GM19463 (cell line): ENCODE data around the gene CALN1.
"Not testable (repeated sequence)": the region's sequence is repeated elsewhere in the genome, so short reads cannot be mapped to it uniquely, and the experiment has no call there.

Experiments used
- ATAC-seq: cut with Tn5 transposase; IDR thresholded peaks from one replicate; pipeline ENCODE4 v1.9.1; 2021; ENCODE audit warnings: mild to moderate bottlenecking, moderate library complexity; ENCODE audit not compliant: unreplicated experiment

Gene CALN1

DNA sequence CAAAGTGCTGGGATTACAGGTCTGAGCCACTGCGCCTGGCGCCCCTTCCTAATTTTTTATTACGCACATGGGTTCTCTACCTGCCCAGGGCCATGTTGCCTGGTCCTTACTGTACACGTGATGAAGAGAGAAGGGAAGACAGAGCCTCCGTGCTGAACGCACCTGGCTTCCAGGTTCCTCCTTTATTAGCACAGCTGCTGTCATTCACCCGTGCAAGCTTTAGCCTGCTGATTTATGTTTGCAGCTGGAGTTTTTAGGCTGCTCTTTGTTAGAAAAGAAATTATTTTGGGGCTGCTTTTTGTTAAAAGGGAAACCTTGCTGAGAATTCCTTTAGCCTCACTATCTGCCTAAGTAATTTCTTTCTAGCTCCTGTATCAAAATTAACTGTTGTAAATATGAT, 417.0 kb downstream of the CALN1 start:
- ATAC-seq: no peak

DNA sequence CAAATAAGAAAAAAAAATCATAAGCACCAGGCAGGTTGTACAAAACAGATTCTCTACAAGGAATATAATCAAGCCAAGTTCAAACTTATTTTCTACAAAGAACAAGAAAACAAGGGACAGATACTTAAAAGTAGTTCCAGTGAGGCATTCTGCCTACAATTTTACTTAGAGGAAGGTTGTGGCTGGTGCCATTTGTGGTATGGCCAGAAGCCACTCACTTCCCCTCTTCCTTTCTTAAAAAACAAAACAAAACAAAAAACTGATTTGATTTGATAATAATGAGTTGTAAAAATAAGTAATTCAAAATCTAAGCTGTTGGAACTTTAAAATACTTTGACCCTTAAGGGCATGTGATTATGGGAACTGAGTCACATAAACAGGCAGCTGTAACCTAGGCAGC, 420.6 kb downstream of the CALN1 start:
- ATAC-seq: no peak

DNA sequence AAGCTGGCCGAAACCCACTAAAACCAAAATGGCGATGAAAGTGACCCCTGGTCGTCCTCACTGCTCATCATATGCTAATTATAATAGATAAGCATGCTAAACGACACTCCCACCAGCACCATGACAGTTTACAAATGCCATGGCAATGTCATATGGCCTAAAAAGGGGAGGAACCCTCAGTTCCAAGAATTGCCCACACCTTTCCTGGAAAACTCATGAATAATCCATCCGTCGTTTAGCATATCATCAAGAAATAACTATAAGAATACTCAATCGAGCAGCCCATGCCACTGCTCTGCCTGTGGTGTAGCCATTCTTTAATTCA, 422.0 kb downstream of the CALN1 start:
- ATAC-seq: no peak

DNA sequence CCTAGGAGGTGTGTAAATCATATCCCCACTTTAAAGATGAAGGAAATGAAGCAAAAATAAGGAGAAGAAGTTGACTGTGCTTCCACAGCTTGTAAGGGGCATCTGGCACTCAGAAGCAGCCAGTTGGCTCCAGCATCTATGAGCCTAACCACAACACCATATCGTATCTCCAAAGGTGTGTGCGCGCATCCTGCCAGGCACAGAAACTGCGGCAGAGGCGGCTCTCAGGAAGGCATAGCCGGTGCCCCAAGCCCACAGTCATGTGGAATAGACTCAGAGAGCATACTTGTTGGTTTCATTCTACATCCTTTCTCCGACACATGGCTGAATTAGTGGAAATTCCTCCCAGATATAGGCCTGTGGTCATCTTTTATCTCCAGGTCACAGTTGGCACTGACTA, 423.9 kb downstream of the CALN1 start:
- no peak for ATAC-seq

DNA sequence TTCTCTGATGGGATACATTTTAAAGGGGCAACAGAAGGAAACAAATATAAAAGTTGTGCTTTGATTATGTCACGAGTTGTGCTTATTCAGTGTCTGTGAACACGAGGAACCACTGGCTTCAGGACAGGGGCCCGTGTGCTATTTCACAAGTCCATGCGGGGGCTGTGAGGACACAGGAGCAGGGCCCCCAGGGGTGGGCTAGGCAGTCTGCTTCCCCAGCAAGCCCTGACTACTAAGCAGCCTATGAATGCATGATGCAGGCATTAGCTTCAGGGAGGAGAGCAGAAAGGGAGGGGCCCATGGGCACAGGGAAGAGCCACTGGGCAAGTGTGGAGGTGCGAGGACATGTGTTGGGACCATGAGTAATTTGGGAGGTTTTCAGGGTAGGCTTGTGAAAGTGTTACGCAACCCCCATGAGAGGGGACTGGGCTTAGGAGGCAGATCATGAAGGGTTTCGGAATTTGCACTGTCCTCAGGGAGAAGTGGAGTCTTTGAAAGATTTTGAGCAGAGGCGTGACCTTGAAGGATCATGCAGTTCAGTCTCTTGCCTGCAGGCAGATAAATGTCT, 424.9 kb downstream of the CALN1 start:
- no peak for ATAC-seq

DNA sequence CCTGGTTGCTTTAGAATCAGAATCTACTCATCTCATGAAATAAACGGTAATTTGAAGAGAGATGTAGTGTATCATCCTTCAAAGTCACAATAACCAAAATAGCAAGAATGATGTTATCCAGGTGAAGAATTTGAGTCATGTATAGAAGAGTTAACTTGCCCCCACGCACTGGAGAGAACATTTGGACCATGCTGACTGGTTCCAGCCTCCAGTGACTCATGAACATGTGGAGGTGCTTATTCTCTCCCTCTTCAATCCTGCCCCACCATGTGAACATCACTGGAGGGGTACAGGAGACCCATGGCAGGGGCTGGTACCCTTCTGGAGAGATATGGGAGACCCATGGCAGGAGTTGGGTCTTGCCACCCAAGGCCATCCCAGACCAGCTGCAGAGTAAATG, 427.8 kb downstream of the CALN1 start:
- no peak for ATAC-seq

DNA sequence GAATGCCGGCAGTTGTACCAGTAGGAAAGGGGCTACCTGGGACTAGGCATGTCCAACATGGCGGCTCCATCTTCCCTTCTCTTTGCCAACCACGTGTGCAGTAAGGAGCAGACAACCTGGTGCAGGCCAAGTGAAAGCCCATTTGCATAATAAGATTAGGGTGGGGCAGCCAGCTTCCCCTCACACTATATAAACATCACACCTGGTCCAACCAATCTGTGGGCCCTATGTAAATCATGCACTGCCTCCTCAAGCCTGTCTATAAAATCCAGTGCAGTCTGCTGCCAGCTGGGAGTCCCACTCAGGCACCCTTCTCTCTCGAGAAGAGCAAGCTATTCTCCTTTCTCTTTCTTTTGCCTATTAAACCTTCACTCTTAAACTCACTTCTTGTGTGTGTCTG, 429.3 kb downstream of the CALN1 start:
- ATAC-seq: no peak

DNA sequence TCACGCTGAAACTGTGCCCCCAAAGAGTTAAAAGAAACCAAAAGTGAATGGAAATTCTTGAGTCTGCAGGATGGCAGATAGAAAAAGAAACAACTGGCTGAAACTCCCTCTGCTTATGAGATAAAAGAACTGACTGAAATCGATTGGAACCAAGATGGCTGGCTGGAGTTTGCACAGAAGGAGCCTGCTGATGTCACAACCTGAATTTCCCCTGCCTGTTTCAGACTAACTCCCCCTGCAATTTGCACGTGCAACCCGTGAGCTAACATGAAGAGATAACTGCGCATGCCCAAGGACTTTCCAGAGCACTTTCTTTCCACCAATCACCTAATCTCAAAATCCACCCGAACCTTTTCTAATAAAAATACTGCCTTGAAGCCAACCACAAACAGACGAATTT, 435.5 kb downstream of the CALN1 start:
- ATAC-seq: no peak

DNA sequence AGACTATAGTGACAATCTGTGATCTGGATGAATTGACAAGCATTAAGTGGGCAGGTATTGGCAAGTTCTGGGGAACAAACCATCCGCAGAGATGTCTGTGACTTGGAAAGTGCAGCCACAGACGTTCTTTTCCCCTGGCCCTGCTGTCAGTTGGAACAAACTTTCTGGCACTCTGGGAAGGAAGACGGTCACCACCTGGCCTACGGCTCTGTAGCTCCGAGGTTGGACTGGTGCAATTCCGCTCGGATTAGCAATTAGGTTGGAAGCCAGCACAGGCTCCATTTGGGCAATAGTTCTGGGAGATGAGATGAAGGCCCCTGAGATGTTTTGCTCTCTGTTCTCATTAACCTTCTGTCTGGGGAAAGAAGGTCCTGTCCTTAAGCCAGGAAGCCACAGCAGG, 437.5 kb downstream of the CALN1 start:
- no peak for ATAC-seq

DNA sequence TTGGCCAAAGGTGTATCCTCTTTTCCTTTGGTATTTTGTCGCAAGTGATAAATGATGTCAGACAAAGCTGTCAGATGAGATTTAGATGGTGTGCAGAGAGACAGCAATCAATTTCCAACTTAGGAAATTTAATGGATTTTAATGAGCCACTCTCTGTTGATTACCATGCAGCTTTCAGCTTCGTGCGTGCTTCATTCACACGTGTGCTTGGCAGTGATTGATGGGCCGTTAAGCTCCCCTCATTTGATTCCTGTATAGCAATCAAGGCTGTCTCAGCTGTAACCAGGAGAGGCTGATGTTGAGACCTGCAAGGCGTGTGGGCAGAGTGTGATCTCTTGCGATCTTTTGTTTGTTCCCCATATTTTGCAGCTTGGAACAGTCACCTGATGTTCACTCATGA, 439.6 kb downstream of the CALN1 start:
- no peak for ATAC-seq

DNA sequence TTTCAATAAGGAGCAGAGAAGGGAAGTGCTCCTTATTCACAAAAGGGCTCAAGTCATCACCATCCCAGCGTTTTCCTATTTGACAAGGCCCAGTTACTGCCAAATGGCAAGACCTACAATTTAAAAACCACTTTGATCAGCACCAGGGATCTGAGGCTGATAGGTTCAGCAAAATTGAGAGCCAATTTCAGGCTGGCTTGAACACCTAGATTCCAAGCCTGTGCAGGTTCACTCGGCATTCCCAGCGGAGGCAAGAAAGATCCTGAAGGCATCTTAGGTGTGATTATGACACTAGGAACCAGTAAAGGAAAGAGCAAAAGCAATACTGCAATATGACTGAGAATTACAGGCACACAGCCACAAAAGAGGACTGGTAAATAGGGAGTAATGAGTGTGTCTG, 441.4 kb downstream of the CALN1 start:
- no peak for ATAC-seq

DNA sequence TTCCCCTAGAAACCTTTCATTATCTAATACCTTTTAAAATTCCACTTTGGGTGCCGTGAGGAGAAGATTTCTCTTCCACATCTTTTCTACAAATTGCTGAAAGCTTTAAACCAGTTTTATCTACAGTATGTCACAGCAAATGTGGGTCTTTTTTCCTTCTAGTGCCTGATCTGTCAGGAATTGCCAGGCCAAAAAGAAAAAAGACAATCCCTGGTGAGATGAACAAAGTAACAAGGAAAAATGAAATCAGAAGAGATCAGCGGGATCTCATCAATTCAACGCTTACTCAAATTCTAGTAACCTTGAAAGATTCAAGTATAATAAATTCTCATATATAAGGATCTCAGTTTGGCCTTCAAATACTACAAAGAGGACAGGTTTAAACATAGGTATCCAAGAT, 449.5 kb downstream of the CALN1 start:
- no peak for ATAC-seq

DNA sequence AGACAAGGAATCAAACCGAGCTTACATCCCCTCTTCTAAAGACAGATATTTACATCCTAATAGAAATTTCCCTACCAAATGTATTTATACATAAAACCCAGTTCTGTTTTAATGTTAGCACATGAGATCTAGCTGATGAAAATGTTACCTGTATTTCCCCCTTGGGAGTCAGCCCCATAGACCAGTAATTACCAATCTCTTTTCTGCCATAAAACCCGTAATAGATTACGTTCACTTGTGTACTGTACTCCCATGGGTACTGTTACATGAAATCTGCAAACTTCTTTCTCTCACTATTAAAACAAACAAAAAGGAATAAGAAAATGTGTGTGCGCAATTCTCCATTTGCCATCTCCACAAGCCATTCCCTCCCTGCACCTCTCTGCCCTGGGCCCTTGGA, 450.9 kb downstream of the CALN1 start:
- no peak for ATAC-seq

DNA sequence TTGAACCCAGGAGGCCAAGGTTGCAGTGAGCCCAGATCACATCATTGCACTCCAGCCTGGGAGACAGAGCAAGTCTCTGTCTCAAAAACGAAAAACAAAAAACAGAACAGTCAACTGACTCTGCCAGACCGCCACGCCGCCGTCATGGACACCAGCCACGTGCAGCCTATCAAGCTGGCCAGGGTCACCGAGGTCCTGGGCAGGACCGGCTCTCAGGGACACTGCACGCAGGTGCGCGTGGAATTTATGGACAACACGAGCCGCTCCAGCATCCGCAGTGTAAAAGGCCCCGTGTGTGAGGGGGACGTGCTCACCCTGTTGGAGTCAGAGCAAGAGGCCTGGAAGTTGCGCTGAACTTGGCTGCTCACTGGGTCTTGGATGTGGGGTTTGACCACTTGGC, 470.0 kb downstream of the CALN1 start:
- no peak for ATAC-seq

DNA sequence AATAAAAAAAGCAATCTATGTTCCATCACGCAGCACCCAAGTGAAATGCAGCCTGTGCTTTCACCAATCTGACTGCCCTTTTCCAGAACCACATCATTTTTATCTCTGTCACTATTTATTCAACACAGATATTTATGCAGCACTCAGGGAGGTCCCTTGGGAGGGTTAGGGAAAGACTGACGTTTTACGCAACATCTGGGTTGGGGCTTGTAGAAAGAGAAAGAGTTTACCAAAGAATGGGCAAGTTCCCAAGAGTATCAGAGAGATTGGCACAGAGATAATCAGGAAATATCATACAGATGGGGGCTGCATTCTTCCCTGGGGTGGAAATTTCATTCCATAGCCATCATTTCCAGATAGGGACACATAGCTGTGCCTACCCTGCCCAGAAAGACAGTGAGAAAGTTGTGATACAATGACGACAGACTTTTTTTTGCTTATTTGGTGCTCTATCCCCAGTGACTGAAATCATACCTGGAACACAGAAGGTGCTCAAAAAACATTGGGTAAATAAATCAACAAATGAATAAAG, 474.2 kb downstream of the CALN1 start:
- ATAC-seq: no peak

DNA sequence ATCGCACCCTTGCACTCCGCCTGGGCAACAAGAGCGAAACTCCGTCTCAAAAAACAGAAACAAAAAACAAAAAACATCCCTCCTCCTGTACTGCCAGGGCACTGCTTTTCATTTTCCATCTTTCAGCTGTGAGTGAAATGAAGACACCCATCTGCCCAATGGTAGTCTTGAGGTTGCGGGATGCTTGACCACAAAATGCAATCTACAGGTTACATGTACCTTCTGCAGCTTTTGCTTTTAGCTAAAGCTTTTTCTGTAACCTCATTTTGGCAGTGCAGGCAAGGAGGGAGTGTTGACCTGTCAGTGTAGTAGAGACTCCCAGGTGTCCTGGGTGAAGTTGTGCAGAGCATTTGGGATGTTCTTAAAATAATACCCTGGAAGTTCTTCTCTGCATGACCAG, 476.5 kb downstream of the CALN1 start:
- no peak for ATAC-seq

DNA sequence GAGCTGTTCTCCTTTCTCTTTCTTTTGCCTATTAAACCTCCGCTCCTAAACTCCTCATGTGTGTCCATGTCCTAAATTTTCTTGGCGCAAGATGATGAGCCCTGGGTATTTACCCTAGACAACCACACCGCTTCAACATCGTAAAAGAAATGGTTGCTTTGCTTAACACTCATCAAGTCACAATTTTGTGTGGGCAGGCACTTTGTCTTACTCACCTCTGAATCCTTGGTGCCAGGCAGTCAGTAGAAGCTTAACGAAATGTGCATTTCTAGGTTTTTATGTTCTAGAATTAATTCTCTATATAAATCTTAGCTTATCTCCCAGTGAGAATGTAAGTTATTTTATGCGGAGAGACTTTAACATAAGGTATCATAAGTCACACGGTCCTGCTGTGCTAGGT, 478.7 kb downstream of the CALN1 start:
- no peak for ATAC-seq

DNA sequence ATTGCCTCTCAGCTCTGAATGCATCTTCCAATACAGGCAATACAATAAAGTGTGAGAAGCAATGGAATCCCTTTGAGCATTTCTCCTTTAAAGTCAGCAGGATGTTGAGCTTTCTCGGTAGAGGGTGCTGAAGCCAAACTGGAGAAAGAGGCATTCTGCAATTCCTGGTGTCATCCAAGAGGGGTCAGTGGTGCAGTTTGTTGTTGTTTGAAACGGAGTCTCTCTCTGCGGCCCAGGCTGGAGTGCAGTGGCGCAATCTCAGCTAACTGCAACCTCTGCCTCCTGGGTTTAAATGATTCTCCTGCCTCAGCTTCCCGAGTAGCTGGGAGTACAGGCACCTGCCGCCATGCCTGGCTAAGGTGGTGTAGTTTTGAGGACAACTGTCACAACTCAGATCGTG, 486.5 kb downstream of the CALN1 start:
- no peak for ATAC-seq

DNA sequence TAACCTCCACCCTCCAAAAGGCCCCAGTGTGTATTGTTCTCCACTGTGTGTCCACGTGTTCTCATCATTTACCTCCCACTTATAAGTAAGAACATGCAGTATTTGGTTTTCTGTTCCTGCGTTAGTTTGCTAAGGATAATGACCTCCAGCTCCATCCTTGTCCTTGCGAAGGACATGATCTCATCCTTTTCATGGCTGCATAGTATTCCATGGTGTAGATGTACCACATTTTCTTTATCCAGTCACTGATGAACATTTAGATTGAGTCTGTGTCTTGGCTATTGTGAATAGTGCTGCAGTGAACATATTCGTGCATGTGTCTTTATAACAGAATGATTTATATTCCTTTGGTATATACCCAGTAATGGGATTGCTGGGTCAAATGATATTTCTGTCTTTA, 497.9 kb downstream of the CALN1 start:
- ATAC-seq: not testable (repeated sequence)

DNA sequence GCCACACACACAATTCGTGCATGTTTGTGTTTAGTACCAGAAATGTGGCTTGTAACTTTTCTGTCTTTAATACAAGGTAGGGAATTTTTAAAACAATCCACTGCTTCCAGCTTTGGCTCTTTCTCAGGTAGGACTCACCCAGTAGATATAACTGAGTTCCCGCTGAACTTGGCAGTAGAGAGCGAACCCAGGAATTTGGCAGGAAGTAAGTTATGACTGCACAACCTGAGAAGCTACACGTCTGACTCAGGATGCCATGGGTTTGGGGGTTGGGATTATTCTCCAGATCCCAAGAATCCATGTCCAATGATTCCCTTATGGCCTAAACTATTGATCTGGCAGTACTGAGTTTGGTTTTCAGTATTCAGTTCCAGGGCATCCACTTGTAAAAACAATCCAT, 499.7 kb downstream of the CALN1 start:
- no peak for ATAC-seq

DNA sequence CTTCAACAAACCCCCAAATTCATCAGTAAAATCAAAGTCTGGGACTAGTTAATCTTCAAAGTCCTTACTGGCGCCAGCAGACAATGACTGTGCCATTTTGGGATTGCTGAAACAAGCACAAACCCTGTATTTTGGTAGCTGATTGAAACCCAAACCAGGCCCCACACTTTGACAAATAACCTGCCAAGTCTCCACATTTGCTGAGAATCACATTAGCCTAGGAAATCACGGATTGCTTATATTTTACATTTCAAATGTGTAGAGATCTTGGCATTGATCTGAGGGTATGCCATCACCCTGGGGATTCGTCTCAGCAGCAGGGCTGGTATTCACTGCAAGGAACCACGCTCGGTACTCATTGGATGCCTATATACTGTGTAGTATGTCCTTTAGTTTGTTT, 501.1 kb downstream of the CALN1 start:
- no peak for ATAC-seq

DNA sequence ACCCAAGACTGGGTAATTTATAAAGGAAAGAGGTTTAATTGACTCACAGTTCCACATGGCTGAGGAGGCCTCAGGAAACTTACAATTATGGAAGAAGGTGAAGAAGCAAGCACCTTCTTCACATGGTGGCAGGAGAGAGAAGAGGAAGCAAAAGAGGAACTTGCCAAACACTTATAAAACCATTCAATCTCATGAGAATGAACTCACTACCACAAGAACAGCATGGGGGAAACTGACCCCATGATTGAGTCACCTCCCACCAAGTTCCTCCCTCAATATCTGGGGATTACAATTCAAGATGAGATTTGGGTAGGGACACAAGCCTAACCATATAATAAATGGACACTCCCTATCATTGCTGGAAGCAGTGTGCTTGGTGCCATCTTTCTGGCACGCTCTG, 506.3 kb downstream of the CALN1 start:
- ATAC-seq: no peak

DNA sequence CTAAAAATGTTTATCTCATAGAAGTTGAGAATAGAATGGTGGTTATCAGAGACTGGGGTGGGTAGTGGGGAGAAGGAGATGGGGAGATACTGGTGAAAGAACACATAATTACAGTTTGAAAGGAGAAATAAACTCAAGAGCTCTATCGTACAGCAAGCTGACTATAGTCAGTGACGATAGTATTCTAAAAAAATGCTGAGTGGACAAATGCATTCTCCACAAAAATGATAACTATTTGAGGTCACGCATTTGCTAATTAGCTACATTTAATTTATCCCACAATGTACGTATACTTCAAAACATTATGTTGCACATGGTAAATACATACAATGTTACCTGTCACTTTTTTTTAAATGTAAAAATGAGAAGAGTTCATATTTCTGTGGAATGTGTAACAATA, 507.7 kb downstream of the CALN1 start:
- ATAC-seq: no peak

DNA sequence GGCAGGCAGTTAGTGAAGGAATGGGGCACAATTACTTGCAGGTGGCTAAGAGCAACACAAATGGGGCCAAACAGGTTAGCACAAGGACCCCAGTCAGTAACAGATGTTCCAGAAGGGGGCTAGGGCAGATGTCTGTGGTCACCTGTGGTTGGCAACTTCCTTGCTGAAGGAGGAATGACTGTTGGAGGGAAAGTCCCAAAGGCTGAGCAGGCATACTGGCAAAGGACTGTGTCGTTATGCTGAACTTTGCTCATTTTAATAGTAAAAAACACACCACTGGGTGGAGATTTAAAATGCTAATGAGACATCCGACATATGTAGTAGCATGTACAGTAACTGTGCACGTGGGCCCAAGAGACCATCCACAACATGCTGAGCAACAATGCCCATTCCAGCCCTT, 511.6 kb downstream of the CALN1 start:
- ATAC-seq: no peak
